Measurements from ENCODE around the gene IL5RA.

Gene IL5RA

GRCh38 chr3:3110299-3110630 lies at the start of gene IL5RA:
Gene IL5RA, minus strand, starts transcription at chr3:3110374. Its CDS starts 5,390 bp downstream, at chr3:3104984.
- DNase-seq = no peak

GRCh38 chr3:3157484-3157883 lies 47.3 kb upstream of the IL5RA start:
- DNase-seq = no peak

GRCh38 chr3:3154879-3155610 lies 44.9 kb upstream of the IL5RA start:
- no peak for DNase-seq

- no peak for DNase-seq
Observed at GRCh38 chr3:3151513-3151912, 41.3 kb upstream of the IL5RA start.

- DNase-seq = no peak
Observed at GRCh38 chr3:3149560-3149959, 39.4 kb upstream of the IL5RA start.

- DNase-seq = no peak
Observed at GRCh38 chr3:3145831-3146230, 35.7 kb upstream of the IL5RA start.

- DNase-seq = no peak
Observed at GRCh38 chr3:3141939-3142338, 31.8 kb upstream of the IL5RA start.

- DNase-seq = no peak
Observed at GRCh38 chr3:3137526-3137925, 27.4 kb upstream of the IL5RA start.

GRCh38 chr3:3134750-3135448 lies 24.7 kb upstream of the IL5RA start:
- no peak for DNase-seq

- no peak for DNase-seq
Observed at GRCh38 chr3:3133500-3133899, 23.3 kb upstream of the IL5RA start.

- DNase-seq = no peak
Observed at GRCh38 chr3:3129579-3129978, 19.4 kb upstream of the IL5RA start.

GRCh38 chr3:3127432-3128010 lies 17.3 kb upstream of the IL5RA start:
- DNase-seq = no peak

- DNase-seq = peak; percentile 46 to 86
Observed at GRCh38 chr3:3126477-3127431, 16.6 kb upstream of the IL5RA start, which contains the start of gene TRNT1. Gene TRNT1, plus strand, starts transcription at chr3:3126940. Its CDS starts 2,101 bp downstream, at chr3:3129041.

GRCh38 chr3:3125977-3126376 lies 15.8 kb upstream of the IL5RA start:
- DNase-seq = no peak

GRCh38 chr3:3119393-3119851 lies 9.2 kb upstream of the IL5RA start:
- no peak for DNase-seq

GRCh38 chr3:3117651-3118050 lies 7.5 kb upstream of the IL5RA start:
- no peak for DNase-seq

- DNase-seq = no peak
Observed at GRCh38 chr3:3113042-3113709, 3.0 kb upstream of the IL5RA start.

GRCh38 chr3:3110749-3111361 lies 681 bp upstream of the IL5RA start:
- no peak for DNase-seq

- DNase-seq = no peak
Observed at GRCh38 chr3:3109407-3110298, 521 bp downstream of the IL5RA start.

GRCh38 chr3:3107858-3108257 lies 2.3 kb downstream of the IL5RA start:
- DNase-seq = no peak

- DNase-seq = no peak
Observed at GRCh38 chr3:3107181-3107580, 3.0 kb downstream of the IL5RA start.
